ENCODE data around the gene LRCH1.
A peak's percentile ranks its signal among the peaks of the same experiment; 100 is the strongest.

LRCH1 gene

DNA sequence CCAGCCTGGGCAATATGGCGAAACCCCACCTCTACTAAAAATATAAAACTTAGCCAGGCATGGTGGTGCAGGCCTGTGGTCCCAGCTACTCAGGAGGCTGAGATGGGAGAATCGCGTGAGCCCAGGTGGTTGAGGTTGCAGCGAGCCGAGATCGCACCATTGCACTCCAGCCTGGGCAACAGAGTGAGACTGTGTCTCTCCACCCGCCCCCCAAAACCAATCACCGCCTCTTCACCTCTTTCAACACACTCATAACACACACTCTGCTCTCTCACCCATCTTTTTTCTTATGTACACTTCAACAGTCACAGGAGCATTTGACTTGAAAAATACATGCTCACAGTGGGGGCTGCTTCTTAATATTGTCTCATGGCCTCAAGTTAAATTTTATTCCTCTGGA, 167.2 kb downstream of the LRCH1 start:
- ChIA-PET CTCF (interaction anchor here (1.1 kb wide), 1 partner anchor 26 kb away, joined by 3 read pairs; no protein-coding TSS in a partner anchor), POLR2A (no interaction called here)
- DNase-seq (ENCODE audit: extremely low spot score): no peak
- TF ChIP-seq CTBP1 (IDR thresholded peaks at IDR 0.05; ENCODE audit: borderline replicate concordance) (no peak), ARNT (IDR thresholded peaks at IDR 0.05) (no peak), HDGF (IDR thresholded peaks at IDR 0.05; ENCODE audit: borderline replicate concordance) (no peak), PKNOX1 (IDR thresholded peaks at IDR 0.05) (no peak), FOXM1 (IDR thresholded peaks at IDR 0.05; ENCODE audit: borderline replicate concordance) (no peak), FOXA1 (IDR thresholded peaks at IDR 0.05) (no peak), L3MBTL2 (conservative IDR thresholded peaks at IDR 0.05) (no peak), BHLHE40 (IDR thresholded peaks at IDR 0.05; ENCODE audit: borderline replicate concordance) (no peak), TARDBP (IDR thresholded peaks at IDR 0.05) (no peak)

DNA sequence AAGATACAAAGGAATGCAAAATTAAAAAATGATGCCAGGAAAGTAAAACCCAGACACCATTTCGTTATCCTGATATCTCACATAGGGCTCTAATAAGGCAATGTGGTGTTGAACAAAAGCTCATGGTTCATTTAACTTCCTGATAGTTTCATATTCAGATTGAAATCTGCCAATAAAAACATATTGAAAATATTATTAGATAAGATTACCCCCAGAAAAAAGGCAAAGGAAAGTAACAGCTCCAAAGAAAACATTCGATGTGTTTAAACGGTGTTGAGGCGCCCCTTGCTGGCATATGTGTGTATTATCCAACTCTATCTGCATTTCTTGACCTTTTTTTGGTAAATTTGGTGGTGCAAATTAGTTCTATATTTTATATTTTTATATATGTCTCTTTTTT, 168.1 kb downstream of the LRCH1 start:
- CTCF ChIA-PET: interaction anchor here (0.6 to 1.1 kb wide), 3 partner anchors 27 to 162 kb away, joined by 3 to 4 read pairs (median 3); no protein-coding TSS in a partner anchor
- POLR2A ChIA-PET: no interaction called here

DNA sequence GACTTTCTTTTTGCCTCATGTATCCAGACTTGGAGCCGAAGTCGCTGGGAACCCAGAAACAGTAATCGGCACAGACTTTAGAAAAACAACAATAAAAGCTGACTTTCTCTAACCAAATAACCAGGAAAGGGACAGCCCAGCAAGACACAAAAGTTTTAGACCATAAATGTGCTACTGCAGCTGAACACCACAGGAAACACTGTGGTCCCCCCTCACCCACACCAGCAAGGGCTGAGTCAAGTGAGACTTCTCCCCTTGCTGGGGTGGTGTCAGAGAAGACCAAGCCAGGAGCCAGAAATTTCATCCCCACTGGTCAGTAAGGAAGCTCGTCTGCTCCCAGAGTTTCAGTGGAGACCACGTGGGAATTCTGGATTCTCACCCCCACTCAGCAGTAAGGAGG, 173.4 kb downstream of the LRCH1 start:
- CTCF ChIA-PET: no interaction called here
- TF ChIP-seq FOXK2 (IDR thresholded peaks at IDR 0.05): no peak
- TF ChIP-seq L3MBTL2 (conservative IDR thresholded peaks at IDR 0.05): no peak
- no peak for TF ChIP-seq FOXM1 (IDR thresholded peaks at IDR 0.05; ENCODE audit: borderline replicate concordance)
- TF ChIP-seq CTBP1 (IDR thresholded peaks at IDR 0.05; ENCODE audit: borderline replicate concordance): no peak
- no peak for TF ChIP-seq ARNT (IDR thresholded peaks at IDR 0.05)
- TF ChIP-seq PKNOX1 (IDR thresholded peaks at IDR 0.05): no peak
- TF ChIP-seq LEF1 (IDR thresholded peaks at IDR 0.05; ENCODE audit: borderline replicate concordance): no peak
- TF ChIP-seq HDGF (IDR thresholded peaks at IDR 0.05; ENCODE audit: borderline replicate concordance): no peak
- no peak for TF ChIP-seq FOXA1 (IDR thresholded peaks at IDR 0.05)
- TF ChIP-seq TARDBP (IDR thresholded peaks at IDR 0.05): no peak
- no peak for TF ChIP-seq ZNF384 (IDR thresholded peaks at IDR 0.05)
- TF ChIP-seq NFRKB (IDR thresholded peaks at IDR 0.05): no peak
- no peak for TF ChIP-seq SUZ12 (IDR thresholded peaks at IDR 0.05)
- TF ChIP-seq ELF4 (IDR thresholded peaks at IDR 0.05): no peak
- no peak for DNase-seq (ENCODE audit: extremely low spot score)
- POLR2A ChIA-PET: no interaction called here

More for the DNA sequence above, 168.1 kb downstream of the LRCH1 start:
- DNase-seq (ENCODE audit: extremely low spot score): peak; percentile 39
- no peak for TF ChIP-seq TARDBP (IDR thresholded peaks at IDR 0.05)
- no peak for TF ChIP-seq HDGF (IDR thresholded peaks at IDR 0.05; ENCODE audit: borderline replicate concordance)
- TF ChIP-seq BHLHE40 (IDR thresholded peaks at IDR 0.05; ENCODE audit: borderline replicate concordance): no peak
- TF ChIP-seq SP1 (IDR thresholded peaks at IDR 0.05): no peak
- no peak for TF ChIP-seq L3MBTL2 (conservative IDR thresholded peaks at IDR 0.05)

DNA sequence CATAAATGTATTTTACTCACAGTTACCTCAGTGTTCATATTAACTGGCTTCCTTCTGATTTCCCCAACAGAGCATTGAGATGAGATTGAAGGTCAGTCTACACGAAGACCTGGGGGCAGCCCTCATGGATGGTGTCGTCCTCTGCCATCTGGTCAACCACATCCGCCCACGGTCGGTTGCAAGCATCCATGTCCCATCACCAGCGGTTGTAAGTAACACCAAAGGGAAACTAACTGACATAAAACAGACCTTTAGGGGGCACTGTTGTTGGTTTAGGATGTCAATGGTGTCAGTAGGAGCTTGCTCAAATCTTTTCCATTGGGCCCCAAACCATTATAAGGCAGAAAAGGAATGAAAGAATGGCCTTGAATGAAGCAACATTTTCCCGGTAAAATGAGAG, 175.8 kb downstream of the LRCH1 start:
- DNase-seq (ENCODE audit: extremely low spot score): peak; percentile 24

DNA sequence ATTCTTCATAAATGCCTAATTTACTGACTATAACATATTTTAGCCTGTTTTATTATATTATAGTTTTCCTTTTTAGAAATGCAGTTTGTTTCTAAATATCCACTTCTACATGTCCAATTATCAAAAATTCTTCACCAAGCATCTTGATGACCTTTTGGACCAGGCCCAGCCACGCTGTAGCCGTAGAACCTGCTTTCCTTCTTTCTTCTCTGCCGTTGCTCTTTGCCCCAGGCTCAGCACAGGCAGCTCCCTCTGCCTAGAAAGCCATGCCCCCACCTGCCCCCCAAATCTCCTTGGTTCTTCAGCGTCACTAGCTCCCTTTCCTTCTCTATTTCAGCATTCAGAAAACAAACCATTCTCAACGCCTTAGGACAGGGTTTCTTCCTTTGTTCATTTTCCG, 178.6 kb downstream of the LRCH1 start:
- DNase-seq (ENCODE audit: extremely low spot score): no peak
- ChIA-PET CTCF (no interaction called here), POLR2A (no interaction called here)
- no peak for TF ChIP-seq LEF1 (IDR thresholded peaks at IDR 0.05; ENCODE audit: borderline replicate concordance)
- no peak for TF ChIP-seq FOXM1 (IDR thresholded peaks at IDR 0.05; ENCODE audit: borderline replicate concordance)
- no peak for TF ChIP-seq FOXK2 (IDR thresholded peaks at IDR 0.05)
- no peak for TF ChIP-seq ARNT (IDR thresholded peaks at IDR 0.05)

More for the DNA sequence above, 175.8 kb downstream of the LRCH1 start:
- CTCF ChIA-PET: no interaction called here
- TF ChIP-seq FOXK2 (IDR thresholded peaks at IDR 0.05): no peak
- no peak for TF ChIP-seq ARNT (IDR thresholded peaks at IDR 0.05)
- TF ChIP-seq ELF4 (IDR thresholded peaks at IDR 0.05): no peak
- no peak for TF ChIP-seq NFRKB (IDR thresholded peaks at IDR 0.05)
- TF ChIP-seq CTBP1 (IDR thresholded peaks at IDR 0.05; ENCODE audit: borderline replicate concordance): no peak
- TF ChIP-seq HDGF (IDR thresholded peaks at IDR 0.05; ENCODE audit: borderline replicate concordance): no peak
- no peak for TF ChIP-seq ZNF384 (IDR thresholded peaks at IDR 0.05)
- no peak for TF ChIP-seq TARDBP (IDR thresholded peaks at IDR 0.05)
- no peak for TF ChIP-seq L3MBTL2 (conservative IDR thresholded peaks at IDR 0.05)
- no peak for TF ChIP-seq SUZ12 (IDR thresholded peaks at IDR 0.05)
- TF ChIP-seq FOXM1 (IDR thresholded peaks at IDR 0.05; ENCODE audit: borderline replicate concordance): no peak
- no peak for TF ChIP-seq SP1 (IDR thresholded peaks at IDR 0.05)
- TF ChIP-seq BHLHE40 (IDR thresholded peaks at IDR 0.05; ENCODE audit: borderline replicate concordance): no peak
- POLR2A ChIA-PET: no interaction called here

- ChIA-PET CTCF (no interaction called here), POLR2A (no interaction called here)
- no peak for TF ChIP-seq TARDBP (IDR thresholded peaks at IDR 0.05)
- TF ChIP-seq ZNF384 (IDR thresholded peaks at IDR 0.05): no peak
- no peak for TF ChIP-seq PKNOX1 (IDR thresholded peaks at IDR 0.05)
- TF ChIP-seq CTBP1 (IDR thresholded peaks at IDR 0.05; ENCODE audit: borderline replicate concordance): no peak
- no peak for TF ChIP-seq ELF4 (IDR thresholded peaks at IDR 0.05)
- TF ChIP-seq HDGF (IDR thresholded peaks at IDR 0.05; ENCODE audit: borderline replicate concordance): no peak
- no peak for TF ChIP-seq LEF1 (IDR thresholded peaks at IDR 0.05; ENCODE audit: borderline replicate concordance)
- no peak for TF ChIP-seq ARNT (IDR thresholded peaks at IDR 0.05)
- DNase-seq (ENCODE audit: extremely low spot score): no peak
These were observed 182.5 kb downstream of the LRCH1 start for GRCh38 chr13:46735425-46735824.

Measured in HEK293T (cell line).